ENCODE measurements around the gene SASH1.

GRCh38 chr6:148532698-148533097 lies 190.1 kb downstream of the SASH1 start:
- no peak for TF ChIP-seq CTCF (IDR thresholded peaks at IDR 0.05)
- no peak for TF ChIP-seq POLR2AphosphoS5 (IDR thresholded peaks at IDR 0.05)
- no peak for TF ChIP-seq POLR2A (IDR thresholded peaks at IDR 0.05)
